Measurements from ENCODE around the gene TPCN2.
"Not testable (repeated sequence)": the region's sequence is repeated elsewhere in the genome, so short reads cannot be mapped to it uniquely, and the experiment has no call there.

TPCN2 gene

DNA sequence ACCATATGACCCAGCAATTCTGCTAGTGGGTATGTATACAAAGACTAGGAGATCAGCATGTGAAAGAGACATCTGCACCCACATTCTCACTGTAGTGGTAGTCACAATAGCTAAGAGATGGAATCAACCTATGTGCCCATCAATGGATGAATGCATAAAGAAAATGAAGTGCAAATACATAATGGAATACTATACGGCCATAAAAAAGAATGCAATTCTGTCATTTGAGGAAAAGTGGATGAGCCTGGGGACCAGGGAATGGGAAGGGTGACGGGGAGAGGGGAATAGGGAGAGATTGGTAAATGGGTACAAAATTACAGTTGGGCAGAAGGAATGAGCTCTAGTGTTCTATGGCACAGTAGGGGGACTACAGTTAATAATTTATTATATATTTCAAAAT is 80.3 kb downstream of the TPCN2 start:
- TF ChIP-seq, protein P1, sequence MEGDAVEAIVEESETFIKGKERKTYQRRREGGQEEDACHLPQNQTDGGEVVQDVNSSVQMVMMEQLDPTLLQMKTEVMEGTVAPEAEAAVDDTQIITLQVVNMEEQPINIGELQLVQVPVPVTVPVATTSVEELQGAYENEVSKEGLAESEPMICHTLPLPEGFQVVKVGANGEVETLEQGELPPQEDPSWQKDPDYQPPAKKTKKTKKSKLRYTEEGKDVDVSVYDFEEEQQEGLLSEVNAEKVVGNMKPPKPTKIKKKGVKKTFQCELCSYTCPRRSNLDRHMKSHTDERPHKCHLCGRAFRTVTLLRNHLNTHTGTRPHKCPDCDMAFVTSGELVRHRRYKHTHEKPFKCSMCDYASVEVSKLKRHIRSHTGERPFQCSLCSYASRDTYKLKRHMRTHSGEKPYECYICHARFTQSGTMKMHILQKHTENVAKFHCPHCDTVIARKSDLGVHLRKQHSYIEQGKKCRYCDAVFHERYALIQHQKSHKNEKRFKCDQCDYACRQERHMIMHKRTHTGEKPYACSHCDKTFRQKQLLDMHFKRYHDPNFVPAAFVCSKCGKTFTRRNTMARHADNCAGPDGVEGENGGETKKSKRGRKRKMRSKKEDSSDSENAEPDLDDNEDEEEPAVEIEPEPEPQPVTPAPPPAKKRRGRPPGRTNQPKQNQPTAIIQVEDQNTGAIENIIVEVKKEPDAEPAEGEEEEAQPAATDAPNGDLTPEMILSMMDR (IDR thresholded peaks at IDR 0.05; ENCODE audit: borderline replicate concordance, insufficient read depth, low read depth, low read length): no peak
- no peak overlapping the region for H3K4me3 ChIP-seq (ENCODE audit: low read depth, low read length)

DNA sequence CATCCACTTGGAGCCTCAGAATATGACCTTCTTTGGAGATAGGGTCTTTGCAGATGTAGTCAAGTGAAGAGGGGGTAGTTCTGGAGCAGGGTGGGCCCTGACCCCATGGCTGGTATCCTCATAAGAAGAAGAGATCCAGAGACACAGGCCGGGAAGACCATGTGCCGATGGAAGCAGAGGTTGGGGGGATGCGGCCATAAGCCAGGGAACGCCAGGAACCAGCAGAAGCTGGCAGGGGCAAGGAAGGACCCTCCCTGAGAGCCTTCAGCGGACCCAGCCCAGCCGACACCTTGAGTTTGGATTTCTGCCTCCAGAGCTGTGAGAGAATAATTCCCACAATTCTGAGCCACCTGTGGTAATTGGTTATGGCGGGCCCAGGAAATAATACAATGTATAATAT is 80.9 kb downstream of the TPCN2 start:
- TF ChIP-seq, protein P1 (IDR thresholded peaks at IDR 0.05; ENCODE audit: borderline replicate concordance, insufficient read depth, low read depth, low read length): no peak
- H3K4me3 ChIP-seq (ENCODE audit: low read depth, low read length): no peak overlapping the region

DNA sequence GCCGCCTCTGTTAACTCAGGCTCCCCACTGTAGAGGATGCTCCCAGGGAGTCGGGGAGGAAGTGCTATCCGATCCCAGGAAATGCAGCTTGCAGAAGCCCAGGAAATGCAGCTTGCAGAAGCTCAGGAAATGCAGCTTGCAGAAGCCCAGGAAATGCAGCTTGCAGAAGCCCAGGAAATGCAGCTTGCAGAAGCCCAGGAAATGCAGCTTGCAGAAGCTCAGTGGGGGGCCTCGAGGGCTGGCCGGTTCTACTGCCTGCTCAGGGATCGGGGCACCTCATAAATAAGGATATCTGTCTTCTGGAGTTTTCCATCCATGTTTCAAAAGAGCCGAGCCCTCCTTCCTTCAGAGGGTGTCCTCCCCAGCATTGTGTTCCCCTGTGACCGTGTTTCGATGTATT is 81.9 kb downstream of the TPCN2 start:
- TF ChIP-seq, protein P1 (IDR thresholded peaks at IDR 0.05; ENCODE audit: borderline replicate concordance, insufficient read depth, low read depth, low read length): no peak
- no peak overlapping the region for H3K4me3 ChIP-seq (ENCODE audit: low read depth, low read length)

DNA sequence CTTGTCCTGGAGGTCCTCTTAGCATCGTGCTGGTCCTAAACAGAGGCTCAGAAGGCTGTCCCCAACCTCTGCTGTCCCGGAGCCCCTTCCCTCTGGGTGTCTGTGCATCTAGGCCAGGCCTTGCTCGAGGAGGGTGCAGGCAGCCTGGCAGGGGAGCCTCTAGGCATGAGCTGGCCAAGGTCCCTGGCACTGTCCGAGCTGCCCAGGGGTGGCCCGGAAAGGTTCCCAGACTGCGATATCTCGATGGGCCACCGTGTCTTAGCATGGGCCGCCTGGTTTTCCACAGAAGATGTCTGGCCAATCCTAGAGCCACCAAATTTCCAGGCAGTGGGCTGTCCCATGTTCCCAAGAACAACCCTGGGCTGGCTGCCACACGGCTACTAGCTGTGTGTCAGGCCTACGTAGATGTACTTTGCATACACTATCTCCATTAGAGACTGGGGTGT is 82.4 kb downstream of the TPCN2 start:
- TF ChIP-seq, protein P1 (IDR thresholded peaks at IDR 0.05; ENCODE audit: borderline replicate concordance, insufficient read depth, low read depth, low read length): no peak
- H3K4me3 ChIP-seq (ENCODE audit: low read depth, low read length): no peak overlapping the region

DNA sequence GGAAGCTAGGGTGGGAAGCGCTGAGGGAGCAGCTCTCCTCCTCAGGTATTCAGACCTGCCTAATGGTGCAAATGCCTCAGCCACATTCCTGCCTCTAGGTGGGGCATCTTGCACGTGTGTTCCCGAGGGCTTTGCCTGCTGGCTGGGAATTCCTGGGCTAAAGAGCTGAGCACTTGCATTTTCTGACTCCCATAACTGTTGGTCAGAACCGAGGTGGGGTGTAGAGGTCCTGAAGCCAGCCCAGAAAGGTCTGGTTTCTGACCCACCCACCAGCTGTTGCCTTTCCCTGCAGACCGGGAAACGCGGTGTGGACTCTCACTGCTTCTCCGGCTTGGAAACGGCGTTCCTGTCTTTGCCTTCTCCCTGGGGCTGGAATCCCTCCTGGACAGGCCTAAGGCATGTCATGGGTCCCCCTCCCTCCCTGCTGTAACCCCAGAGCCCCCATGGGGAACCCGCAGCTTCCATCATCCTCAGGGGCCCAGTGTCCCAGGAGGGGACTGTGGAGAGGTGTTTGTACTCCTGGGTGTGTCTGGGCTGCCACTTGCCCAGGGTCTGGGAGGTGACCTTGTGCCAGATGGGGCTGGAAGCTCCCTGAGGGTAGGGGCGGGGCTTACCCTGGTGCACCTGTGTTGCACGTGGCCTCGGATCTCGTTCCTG is 83.0 kb downstream of the TPCN2 start:
- TF ChIP-seq, protein P1 (IDR thresholded peaks at IDR 0.05; ENCODE audit: borderline replicate concordance, insufficient read depth, low read depth, low read length): peak; percentile 20; the same call in 1 of the 2 replicates
- no peak overlapping the region for H3K4me3 ChIP-seq (ENCODE audit: low read depth, low read length)

DNA sequence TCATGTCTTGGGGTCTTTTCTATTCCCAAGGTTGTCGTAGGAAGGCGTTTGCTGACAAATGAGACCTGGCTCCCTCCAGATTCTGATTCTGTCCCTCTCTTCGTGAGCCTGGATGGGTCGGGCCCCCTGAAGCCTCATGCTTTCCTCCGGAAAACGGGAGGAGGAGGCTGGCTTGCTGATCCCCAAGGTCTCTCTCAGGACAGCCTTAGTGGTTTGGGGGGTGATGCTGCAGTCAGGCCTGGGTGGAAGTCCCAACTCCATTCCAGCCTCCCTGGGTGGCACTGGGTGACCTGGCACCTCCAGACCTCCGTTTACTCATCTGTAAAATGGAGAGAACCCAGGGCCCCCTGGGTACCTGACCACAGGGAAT is 83.6 kb downstream of the TPCN2 start:
- TF ChIP-seq, protein P1 (IDR thresholded peaks at IDR 0.05; ENCODE audit: borderline replicate concordance, insufficient read depth, low read depth, low read length): no peak
- no peak overlapping the region for H3K4me3 ChIP-seq (ENCODE audit: low read depth, low read length)

DNA sequence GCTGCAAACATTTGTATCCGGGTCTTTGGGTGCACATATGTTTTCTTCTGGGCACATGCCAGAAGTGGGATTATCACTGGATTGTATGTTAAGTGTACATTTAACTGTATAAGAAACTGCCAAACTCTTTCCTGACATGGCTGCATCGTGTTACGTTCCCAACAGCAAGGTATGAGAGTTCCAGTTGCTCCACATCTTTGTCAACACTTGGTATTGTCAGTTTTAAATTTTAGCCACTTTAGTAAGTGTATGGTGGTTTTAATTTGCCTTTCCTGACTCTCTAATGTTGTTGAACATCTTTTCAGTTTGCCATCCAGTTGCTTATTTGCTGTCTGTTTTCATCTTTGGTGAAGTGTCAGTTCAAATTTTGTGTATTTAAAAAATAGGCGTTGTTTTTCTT is 84.5 kb downstream of the TPCN2 start:
- TF ChIP-seq, protein P1 (IDR thresholded peaks at IDR 0.05; ENCODE audit: borderline replicate concordance, insufficient read depth, low read depth, low read length): no peak
- H3K4me3 ChIP-seq (ENCODE audit: low read depth, low read length): no peak overlapping the region

DNA sequence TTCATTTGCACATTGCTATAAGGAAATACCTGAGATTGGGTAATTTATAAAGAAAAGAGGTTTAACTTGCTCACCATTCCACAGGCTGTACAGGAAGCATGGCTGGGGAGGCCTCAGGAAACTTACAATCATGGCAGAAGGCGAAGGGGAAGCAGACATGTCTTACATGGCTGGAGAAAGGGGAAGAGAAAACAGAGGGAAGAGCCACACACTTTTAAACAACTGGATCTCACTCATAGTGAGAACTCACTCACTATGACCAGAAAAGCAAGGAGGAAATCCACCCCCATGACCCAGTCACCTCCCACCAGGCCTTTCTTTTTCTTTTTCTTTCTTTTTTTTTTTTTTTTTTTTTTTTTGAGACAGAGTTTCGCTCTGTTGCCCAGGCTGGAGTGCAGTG is 85.5 kb downstream of the TPCN2 start:
- H3K4me3 ChIP-seq (ENCODE audit: low read depth, low read length): not testable (repeated sequence)

Data from GM12875 (cell line).